NCI-H2029 (cell line): ENCODE measurements around the gene COX17.
A peak's percentile ranks its signal among the peaks of the same experiment; 100 is the strongest.

Source experiments
- DNase-seq: peaks from one replicate; lab custom pipeline; 2025; lab: John Stamatoyannopoulos, UW

Gene COX17

GRCh38 chr3:119673875-119674274, 3.3 kb downstream of the COX17 start:
- no peak for DNase-seq

- DNase-seq, result no peak
Observed at GRCh38 chr3:119672776-119673175, 4.4 kb downstream of the COX17 start.

DNA sequence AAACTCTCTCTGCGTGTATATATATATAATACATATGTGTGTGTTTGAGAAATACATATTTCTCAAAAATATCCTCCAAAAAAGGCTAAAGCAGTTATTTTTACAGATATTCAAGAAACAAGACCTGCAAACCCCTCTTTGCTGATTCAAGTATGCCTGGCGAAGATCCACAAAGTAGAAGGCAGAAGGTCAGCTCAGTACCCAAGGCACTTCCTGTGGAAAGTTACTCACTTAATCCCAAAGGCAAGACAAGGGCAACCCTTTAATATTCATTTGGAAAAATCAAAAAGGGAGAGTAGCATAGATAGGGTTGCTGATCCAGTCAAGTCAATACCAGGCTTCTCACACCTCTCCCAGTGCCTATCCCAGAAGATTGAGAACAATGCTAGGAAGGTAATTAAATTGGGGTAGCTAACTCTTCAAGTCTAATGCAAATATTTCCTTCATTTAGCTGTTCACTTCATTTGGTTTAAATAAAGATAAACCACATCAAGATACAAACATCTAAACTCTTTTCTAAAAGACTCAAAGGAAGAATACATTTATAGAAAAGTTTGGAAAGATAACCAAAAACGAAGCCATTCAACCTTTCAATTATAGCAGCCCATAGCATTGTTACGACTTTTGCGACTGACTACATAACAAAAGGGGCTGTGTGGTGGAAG, 7.2 kb downstream of the COX17 start:
- no peak for DNase-seq

DNA sequence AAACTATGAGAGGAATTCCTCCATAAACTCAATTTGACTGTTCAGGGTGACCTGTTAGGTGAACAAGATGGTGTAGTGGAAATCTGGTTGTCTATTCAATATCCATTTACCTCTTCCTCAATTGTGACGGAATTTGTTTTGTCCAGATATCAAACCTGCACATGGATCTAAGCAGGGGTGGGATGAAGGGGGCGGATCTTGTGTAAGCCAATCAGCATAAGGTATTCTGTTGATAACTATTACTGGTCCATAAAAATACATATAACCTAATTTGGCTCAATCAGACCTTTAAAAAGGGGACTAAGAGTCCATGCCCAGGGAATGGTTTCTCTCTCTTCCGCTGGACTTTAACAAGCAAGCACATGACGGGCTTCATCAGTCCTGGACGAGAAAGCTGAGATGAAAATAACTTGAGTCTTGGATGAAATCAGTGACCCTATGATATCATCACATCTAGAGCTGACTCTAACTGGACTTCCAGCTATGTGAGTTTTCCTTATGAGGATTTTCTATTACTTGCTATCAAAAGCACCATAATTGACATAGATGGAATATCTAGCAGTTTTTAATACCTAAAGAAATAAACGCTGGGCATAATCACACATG, 11.1 kb downstream of the COX17 start:
- no peak for DNase-seq

- DNase-seq, result no peak
Observed at GRCh38 chr3:119664850-119665379, 12.3 kb downstream of the COX17 start.

DNA sequence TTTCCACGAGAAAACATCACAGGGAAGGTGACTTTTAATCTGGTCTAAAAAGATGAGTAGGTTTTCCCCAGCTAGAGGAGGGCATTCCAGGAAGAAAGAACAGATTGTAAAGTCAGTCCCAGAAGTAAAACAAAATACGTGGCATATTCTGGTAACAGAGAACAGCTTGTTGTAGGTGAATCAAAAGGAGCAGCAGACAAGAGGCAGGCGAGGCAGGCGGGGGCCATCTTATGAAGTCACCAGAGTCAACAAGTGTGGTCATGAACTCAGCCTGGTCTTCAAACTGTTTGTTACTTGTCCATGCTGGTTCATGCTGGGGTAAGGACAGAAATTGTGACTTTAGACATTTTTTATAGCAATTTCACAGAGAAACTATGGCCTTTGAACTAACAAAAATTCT, 12.8 kb downstream of the COX17 start:
- no peak for DNase-seq

DNA sequence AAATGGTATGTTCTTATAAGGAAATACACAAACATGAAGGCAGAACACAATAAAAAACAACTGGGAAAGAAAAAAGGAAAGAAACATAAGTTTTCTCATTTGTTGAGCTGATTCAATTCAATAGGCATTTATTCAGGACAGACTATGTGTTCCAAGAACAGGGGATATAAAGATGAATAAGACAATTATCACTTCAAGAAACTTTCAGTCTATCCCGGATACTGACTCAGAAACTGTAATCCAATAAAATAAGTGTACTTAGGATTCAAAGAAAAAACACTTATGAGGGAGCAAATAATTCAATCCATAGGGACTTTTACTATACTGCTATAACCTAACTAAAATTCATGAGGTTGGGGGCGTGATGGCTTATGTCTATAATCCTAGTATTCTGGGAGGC, 13.3 kb downstream of the COX17 start:
- no peak for DNase-seq

GRCh38 chr3:119662604-119663373, 14.4 kb downstream of the COX17 start:
- DNase-seq, result peak; percentile 14

GRCh38 chr3:119660474-119661440, 16.4 kb downstream of the COX17 start, which contains the start of gene POPDC2:
TSS of gene POPDC2 (minus strand) at chr3:119660589. CDS start at chr3:119660423, 166 bp downstream.
- DNase-seq, result no peak

GRCh38 chr3:119659606-119660291, 17.5 kb downstream of the COX17 start:
- DNase-seq, result no peak

- DNase-seq, result no peak
Observed at GRCh38 chr3:119658994-119659393, 18.2 kb downstream of the COX17 start.

DNA sequence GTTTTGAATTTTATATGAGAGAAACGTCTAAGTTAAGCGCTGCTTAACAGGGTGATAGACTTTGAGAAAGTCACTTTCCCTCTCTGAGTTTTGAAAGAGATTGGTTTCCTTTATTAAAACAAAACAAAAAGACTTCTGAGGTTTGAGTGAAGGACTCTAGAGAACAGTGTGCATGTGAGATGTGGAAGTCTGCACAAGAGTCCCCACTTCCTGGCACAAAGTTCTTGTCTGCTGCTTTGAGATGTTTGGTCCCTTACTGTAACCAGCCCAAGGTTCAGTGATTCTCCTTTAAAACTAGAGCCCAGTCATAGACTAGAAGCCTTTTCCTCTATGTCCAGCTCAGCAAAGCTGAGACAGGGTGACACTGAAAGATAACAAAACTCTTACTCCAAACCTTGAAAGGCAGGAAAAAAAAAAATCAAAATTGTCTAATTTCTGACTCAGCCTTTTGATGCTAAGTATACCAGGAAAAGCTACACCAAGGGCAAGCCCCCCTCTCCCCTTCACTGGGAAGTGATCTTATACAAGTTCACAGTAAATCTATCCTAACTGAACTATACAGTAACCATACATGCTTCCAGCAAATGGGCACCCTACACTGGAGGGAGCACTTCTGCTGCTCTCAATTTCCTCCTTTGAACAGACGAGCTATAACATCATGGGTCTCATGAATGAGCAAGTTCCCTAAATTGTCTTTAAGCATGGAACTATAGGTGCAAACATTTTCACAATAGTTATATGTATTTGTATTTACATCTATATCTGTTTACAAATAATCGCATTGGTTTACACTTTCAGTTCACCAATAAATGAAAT, 19.1 kb downstream of the COX17 start:
- DNase-seq, result no peak

DNA sequence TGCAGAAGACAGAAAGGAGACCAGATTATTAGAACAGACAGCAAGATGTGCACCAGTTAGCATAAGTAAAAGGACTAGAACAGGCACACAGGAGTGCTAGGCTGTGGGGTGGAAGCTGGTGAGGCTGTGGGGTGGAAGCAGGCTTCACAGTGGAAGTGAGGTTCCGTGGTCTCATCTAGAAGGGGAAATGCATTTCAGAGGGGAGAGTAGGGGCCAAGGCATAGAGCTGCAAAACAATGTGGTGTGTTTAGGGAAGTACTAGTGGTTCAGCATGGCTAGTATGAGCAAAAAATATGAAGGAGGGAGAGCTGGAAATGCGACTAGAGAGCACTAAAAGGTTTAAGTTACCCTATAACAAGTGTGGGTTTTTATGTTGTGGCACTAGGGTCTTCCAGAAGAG, 23.3 kb downstream of the COX17 start:
- DNase-seq, result no peak

DNA sequence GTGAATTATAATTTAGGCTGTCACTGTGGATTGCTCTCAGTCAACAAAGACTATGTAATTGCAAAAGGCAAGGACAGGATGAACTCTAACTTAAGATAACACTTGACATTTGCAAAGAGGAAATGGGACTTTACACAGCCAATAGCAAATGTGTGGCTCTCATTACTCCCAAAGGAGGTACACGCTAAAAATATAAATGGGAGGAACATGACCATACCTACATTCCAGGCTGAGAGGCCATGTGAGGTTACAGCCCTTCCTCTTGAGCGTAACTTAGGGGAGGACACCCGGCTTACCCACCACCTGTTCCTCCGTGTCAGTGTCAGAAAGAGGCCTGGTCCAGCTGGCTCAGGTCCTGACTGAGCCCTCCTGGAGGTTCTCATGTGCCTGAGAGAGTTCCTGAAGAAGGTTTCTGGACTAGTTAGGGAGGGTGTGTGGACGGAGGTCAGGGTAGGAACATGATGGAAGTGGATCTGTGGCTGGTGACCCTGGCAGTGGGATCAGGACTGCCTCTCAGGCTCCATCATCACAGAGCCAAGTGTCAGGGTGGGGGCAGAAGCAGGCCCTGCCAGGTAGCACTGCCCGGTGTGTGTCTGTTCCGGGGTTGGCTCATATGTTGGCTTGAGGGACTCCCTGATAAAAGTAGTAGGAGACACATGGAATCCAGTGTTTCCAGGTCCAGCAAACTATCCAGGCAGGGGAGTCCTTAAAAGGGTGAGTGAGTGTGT, 24.7 kb downstream of the COX17 start:
- DNase-seq, result no peak

GRCh38 chr3:119649761-119650160, 27.4 kb downstream of the COX17 start:
- no peak for DNase-seq

DNA sequence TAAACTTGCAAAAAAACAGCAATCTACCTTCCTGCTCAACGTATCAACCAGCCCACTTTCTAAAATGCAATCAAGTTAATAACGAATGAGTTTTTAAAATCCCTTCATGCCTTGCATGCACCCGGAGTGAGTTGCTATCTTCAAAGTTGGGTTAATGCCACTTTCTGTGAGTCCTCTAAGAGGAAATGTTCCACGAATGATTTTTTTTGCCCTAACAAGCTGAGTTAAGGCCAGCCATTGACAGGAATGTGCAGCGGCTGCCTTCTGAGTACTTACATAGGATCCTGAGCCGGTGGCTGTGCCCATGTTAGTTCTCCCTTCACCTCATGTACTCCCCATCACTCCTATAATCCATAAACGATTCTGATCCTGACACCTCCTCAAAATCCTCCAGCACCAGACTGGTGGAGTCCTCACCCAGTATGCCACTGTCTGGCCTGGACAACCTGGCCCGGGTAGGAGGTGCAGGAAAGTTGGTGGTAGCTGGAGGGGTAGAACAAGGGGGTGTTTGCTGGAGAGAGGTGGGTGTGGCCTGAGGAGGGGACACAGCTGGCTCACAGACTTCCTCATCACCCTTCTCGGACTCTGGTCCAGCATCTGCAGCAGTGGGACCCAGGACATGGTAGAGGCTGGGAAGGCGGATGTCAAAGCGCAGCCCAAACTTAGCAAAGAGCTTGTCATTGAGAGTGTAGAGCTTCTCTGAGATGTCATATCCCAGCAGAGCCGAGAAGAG, 29.2 kb downstream of the COX17 start:
- DNase-seq, result no peak

DNA sequence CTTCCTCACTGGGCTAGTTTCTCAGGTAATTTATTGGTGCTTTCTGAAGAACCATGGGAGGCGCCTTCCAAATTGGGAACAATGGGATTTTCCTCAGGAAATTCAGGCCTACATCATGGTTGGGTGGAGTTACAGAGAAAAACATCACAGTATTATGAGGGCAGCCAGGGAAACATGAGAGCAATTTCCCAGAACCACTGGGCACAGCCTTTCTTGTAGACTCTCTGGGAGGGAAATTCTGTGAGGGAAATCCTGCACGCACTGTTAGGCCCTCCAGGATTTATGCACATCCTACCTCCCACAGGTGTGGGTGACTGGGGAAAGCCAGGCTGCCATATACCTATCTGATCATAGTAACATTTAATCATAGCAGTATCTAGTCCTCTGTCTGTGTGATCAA, 30.0 kb downstream of the COX17 start:
- no peak for DNase-seq

DNA sequence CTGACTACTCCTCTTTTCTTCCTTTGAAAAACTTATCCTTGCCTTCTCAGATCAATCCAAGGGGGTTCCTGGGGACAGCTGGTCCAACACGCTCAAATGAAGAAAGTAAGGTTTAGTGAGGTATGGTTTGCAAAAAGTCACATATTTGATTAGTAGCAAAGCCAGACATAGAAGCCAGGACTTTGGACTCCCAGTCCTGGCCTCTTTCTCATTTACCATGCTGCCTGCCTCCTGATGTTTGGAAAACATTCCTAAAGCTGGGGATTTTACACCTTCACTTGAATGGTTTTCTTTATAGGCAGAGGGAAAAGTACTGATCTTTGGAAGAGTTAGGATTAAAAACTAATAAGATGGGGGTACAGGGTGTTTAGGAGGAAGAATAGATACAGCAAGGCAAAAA, 31.4 kb downstream of the COX17 start:
- no peak for DNase-seq

DNA sequence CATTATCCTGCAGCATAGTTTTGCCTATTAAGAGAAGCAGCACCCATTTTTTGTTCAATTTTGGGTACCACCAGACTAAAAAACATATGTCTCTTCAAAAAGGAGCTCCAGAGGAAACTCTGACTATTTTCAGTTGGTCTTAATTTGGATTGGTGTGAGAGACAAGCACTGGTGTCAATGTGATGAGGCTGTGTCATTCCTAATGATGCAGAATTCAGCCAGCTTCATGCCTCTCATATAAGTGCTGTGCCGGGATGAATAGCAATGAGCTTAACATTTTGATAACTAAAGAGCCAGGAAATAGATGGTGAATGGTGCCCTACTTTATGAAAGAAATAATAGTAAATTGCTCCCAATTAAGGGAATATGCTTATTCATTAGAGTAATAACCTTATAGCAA, 32.7 kb downstream of the COX17 start:
- DNase-seq, result no peak
